HepG2 (cell line): ENCODE measurements around the gene ADAM22. TPM values are rescaled to one million over a fixed set of nuclear protein-coding genes. Genes with fewer than 3 reads are reported as not detected.
A peak's percentile ranks its signal among the peaks of the same experiment; 100 is the strongest.

Experiments used
- ATAC-seq: fragments of 200-7000 bp; cut with Tn5 transposase; 3 replicates; pipeline ENCODE4 v1.9.1; 2020; ENCODE audit warnings: mild to moderate bottlenecking, moderate library complexity
- BruUV-seq: library from RNA; stranded (reverse); fragments of 400-500 nt; replicated peaks from 2 replicates; lab custom pipeline; 2021; lab: Mats Ljungman, UMichigan
- CTCF ChIA-PET: fragments of 300-600 bp; formaldehyde crosslinking; extraction: SDS; loops from one replicate; lab custom pipeline; 2021; ENCODE audit warnings: low total read pairs, inconsistent platforms, low intra/inter-chr PET ratio; lab: Yijun Ruan, JAX
- POLR2A ChIA-PET: fragments of 350-600 bp; sonication (Branson Sonifier 250); formaldehyde crosslinking; loops from one replicate; lab custom pipeline; 2020; ENCODE audit warnings: antibody characterized with exemption, inconsistent platforms; lab: Yijun Ruan, JAX
- DNase-seq: peaks from one replicate; pipeline ENCODE4 v3.0.0-alpha.2; 2015; ENCODE audit warnings: low spot score
- FAIRE-seq: peaks from 3 replicates; lab custom pipeline; 2011; peaks lifted over from hg19 to GRCh38; lab: Jason Lieb, UNC
- H2AFZ ChIP-seq: one replicate; pipeline ENCODE4 v1.6.1; 2011; ENCODE audit warnings: low read length, inconsistent platforms
- H3K27ac ChIP-seq: fragments of 300-600 bp; 3 replicates; pipeline ENCODE4 v1.8.0; 2011; ENCODE audit warnings: mixed run types, mild to moderate bottlenecking, mixed read lengths, low read length, inconsistent platforms; ENCODE audit not compliant: insufficient read depth; ENCODE audit errors: extremely low read length
- H3K27me3 ChIP-seq, 2 experiments: fragments of 200-600 bp in 1 of 2; 2 replicates in 1 of 2; 3 replicates in 1 of 2; pipeline versions ENCODE4 v1.6.0 to v1.8.0; 2011; ENCODE audit warnings: low read length in 2 of 2, mild to moderate bottlenecking in 2 of 2, moderate library complexity in 2 of 2, inconsistent platforms in 1 of 2; ENCODE audit not compliant: insufficient read depth in 2 of 2, control insufficient read depth in 1 of 2
- H3K36me3 ChIP-seq, 2 experiments: fragments of 200-600 bp in 1 of 2; replicated peaks in 1 of 2; 2 replicates in 1 of 2; 3 replicates in 1 of 2; pipeline versions ENCODE4 v1.5.1 to v1.8.0; 2011; ENCODE audit warnings: low read length in 2 of 2, inconsistent platforms in 1 of 2; ENCODE audit not compliant: insufficient read depth in 2 of 2, control insufficient read depth in 1 of 2
- H3K4me1 ChIP-seq: 2 replicates; pipeline ENCODE4 v1.5.1; 2012; ENCODE audit warnings: low read length, inconsistent platforms; ENCODE audit not compliant: insufficient read depth
- H3K4me2 ChIP-seq: 2 replicates; pipeline ENCODE4 v1.6.0; 2011; ENCODE audit warnings: low read depth, low read length, inconsistent platforms
- H3K4me3 ChIP-seq, 3 experiments: fragments of 200-600 bp in 1 of 3; sonication (generic), shearing (Covaris generic) in 1 of 3; replicated peaks in 1 of 3; 2 replicates each; pipeline ENCODE4 v1.5.1; 2011 to 2016; ENCODE audit warnings: low read length in 3 of 3, inconsistent platforms in 2 of 3, low read depth in 2 of 3, mild to moderate bottlenecking in 2 of 3, control low read depth in 1 of 3, mixed read lengths in 1 of 3; ENCODE audit not compliant: insufficient read depth in 1 of 3
- H3K79me2 ChIP-seq: one replicate; pipeline ENCODE4 v1.6.1; 2011; ENCODE audit warnings: low read length, inconsistent platforms; ENCODE audit not compliant: insufficient read depth
- H3K9ac ChIP-seq: 2 replicates; pipeline ENCODE4 v1.6.0; 2011; ENCODE audit warnings: mild to moderate bottlenecking, low read depth, low read length, inconsistent platforms; ENCODE audit not compliant: insufficient read depth
- H3K9me3 ChIP-seq: 2 replicates; pipeline ENCODE4 v1.5.1; 2012; ENCODE audit warnings: mild to moderate bottlenecking, low read length
- H4K20me1 ChIP-seq: 2 replicates; pipeline ENCODE4 v1.6.0; 2011; ENCODE audit warnings: inconsistent platforms, mild to moderate bottlenecking, low read length, moderate library complexity; ENCODE audit not compliant: insufficient read depth
- FOSL2 ChIP-seq: sonication (generic); formaldehyde crosslinking; IDR thresholded peaks from 2 replicates; pipeline ENCODE4 v1.4.0; 2020; ENCODE audit warnings: missing genetic modification reagents
- HMG20A ChIP-seq: IDR thresholded peaks from 2 replicates; pipeline ENCODE4 v1.6.1; 2016; ENCODE audit warnings: borderline replicate concordance
- MXI1 ChIP-seq: IDR thresholded peaks from 3 replicates; pipeline ENCODE4 v1.6.1; 2012; ENCODE audit warnings: low read depth, low read length, inconsistent platforms, borderline replicate concordance
- MYNN ChIP-seq: sonication (generic); formaldehyde crosslinking; IDR thresholded peaks from 2 replicates; pipeline ENCODE4 v1.4.0; 2020; ENCODE audit warnings: mild to moderate bottlenecking, low read depth, missing genetic modification reagents
- NR2F6 ChIP-seq, 2 experiments: IDR thresholded peaks; 2 replicates each; pipeline ENCODE4 v1.6.1; 2016; ENCODE audit warnings: antibody characterized with exemption in 1 of 2, mild to moderate bottlenecking in 1 of 2
- SOX13 ChIP-seq, 3 experiments: fragments of 450-650 bp in 1 of 3; sonication (generic) in 1 of 3; formaldehyde crosslinking in 1 of 3; IDR thresholded peaks in 2 of 3; conservative IDR thresholded peaks in 1 of 3; 2 replicates each; pipeline versions ENCODE4 v1.5.0 to v1.6.1; 2016 to 2020; ENCODE audit warnings: antibody characterized with exemption in 1 of 3, mild to moderate bottlenecking in 1 of 3, missing compliant biosample characterization in 1 of 3, missing genetic modification reagents in 1 of 3, moderate library complexity in 1 of 3
- ZFP36L1 ChIP-seq: sonication (generic); formaldehyde crosslinking; IDR thresholded peaks from 2 replicates; pipeline ENCODE4 v1.8.0; 2022; ENCODE audit warnings: mild to moderate bottlenecking, missing genetic modification reagents, moderate library complexity
- ZMYM4 ChIP-seq: sonication (generic); formaldehyde crosslinking; IDR thresholded peaks from 2 replicates; pipeline ENCODE4 v1.8.1; 2023; ENCODE audit warnings: mild to moderate bottlenecking, missing genetic modification reagents
- ZNF549 ChIP-seq: sonication (generic); formaldehyde crosslinking; IDR thresholded peaks from 2 replicates; pipeline ENCODE4 v1.5.0; 2020; ENCODE audit warnings: missing genetic modification reagents
- ZNF605 ChIP-seq: sonication (generic); formaldehyde crosslinking; IDR thresholded peaks from 2 replicates; pipeline ENCODE4 v1.8.0; 2022; ENCODE audit warnings: mild to moderate bottlenecking, missing genetic modification reagents
- ZNF784 ChIP-seq: sonication (generic); formaldehyde crosslinking; IDR thresholded peaks from 2 replicates; pipeline ENCODE4 v1.5.1; 2020; ENCODE audit warnings: missing genetic modification reagents, mild to moderate bottlenecking, borderline replicate concordance
- WGBS: methylation state at CpG from one replicate; pipeline ENCODE4 v1.1.6; 2017; ENCODE audit warnings: low lambda C conversion rate; 5-methylcytosine and 5-hydroxymethylcytosine counted together
- in situ Hi-C: cut with HindIII; loops from 2 replicates; pipeline ENCODE4 v1.10.0; 2017; ENCODE audit warnings: low pct_unique_long_range_greater_than_20kb; ENCODE audit not compliant: extremely low pct_ligation_motif_present
- intact Hi-C: fragments of 100-400 bp; cut with micrococcal nuclease; formaldehyde crosslinking; loops from one replicate; pipeline ENCODE4 v1.10.0; 2022; ENCODE audit not compliant: unreplicated experiment
- polyA plus RNA-seq, 8 experiments: library from polyadenylated mRNA; depleted of rRNA in 3 of 8; stranded (reverse) in 7 of 8; unstranded in 1 of 8; fragments of >200 nt; fragmentation: Illumina TruSeq in 4 of 8; extraction: Trizol in 4 of 8; gene quantifications; 2 replicates each; pipeline versions ENCODE4 v1.2.1 to v1.2.3, GENCODE V29; 2011 to 2016; ENCODE audit warnings: low read depth in 4 of 8, missing spikeins in 1 of 8, mixed read lengths in 1 of 8; ENCODE audit not compliant: insufficient read depth in 1 of 8
- total RNA-seq, 5 experiments: library from RNA; depleted of rRNA; stranded (reverse); fragments of >200 nt; fragmentation: Illumina TruSeq; extraction: Trizol; gene quantifications; 2 replicates each; pipeline ENCODE4 v1.2.3, GENCODE V29; 2016; ENCODE audit warnings: low read depth in 1 of 5
- TF ChIP-seq, protein P1 (sequence below): sonication (generic); formaldehyde crosslinking; IDR thresholded peaks from 2 replicates; pipeline ENCODE4 v1.5.0; 2020; ENCODE audit warnings: missing genetic modification reagents
- TF ChIP-seq, protein P2 (sequence below): sonication (generic); formaldehyde crosslinking; IDR thresholded peaks from 2 replicates; pipeline ENCODE4 v1.5.1; 2020; ENCODE audit warnings: mild to moderate bottlenecking, missing genetic modification reagents
- TF ChIP-seq, protein P3 (sequence below): IDR thresholded peaks from 2 replicates; pipeline ENCODE4 v1.6.1; 2016

Gene ADAM22
- total and polyA plus RNA-seq, 2 of the 13 experiments (the other 11 are each of a cell fraction or from before 2014, with no cell fraction given), result 1.9 to 6.7 TPM

- Histone ChIP-seq H3K27me3 (peaks cover 0 to 43% of the 10 kb centered on the region in 2 experiments; a peak in 3 of 5 replicates), H3K79me2 (no peaks in the 10 kb centered on the region), H3K4me2 (no peak overlapping the region), H3K27ac (no peak overlapping the region), H3K9me3 (no peaks in the 10 kb centered on the region), H4K20me1 (no peaks in the 10 kb centered on the region), H3K9ac (no peak overlapping the region), H3K36me3 (no peaks in the 10 kb centered on the region), H2AFZ (no peak overlapping the region), H3K4me3 (no peak overlapping the region), H3K4me1 (peaks cover 21% of the 10 kb centered on the region)
- ChIA-PET POLR2A (interaction anchor here (0.9 to 1.4 kb wide), 2 partner anchors 8 to 99 kb away, joined by 3 to 4 read pairs; no protein-coding TSS in a partner anchor), CTCF (no interaction called here)
- DNase-seq (peak; percentile 31), ATAC-seq (no peak; the same call in 2 of the 3 replicates), FAIRE-seq (no peak)
- 0% methylated on average over 4 of the region's 4 CpGs for WGBS
- in situ Hi-C loops, result loop anchor here (25.0 kb wide), 1 partner anchor 611 kb away; no protein-coding TSS in a partner anchor
- intact Hi-C loops, result no loop called here
- BruUV-seq, result no TSS peak
- no peak for TF ChIP-seq MXI1
- no peak for TF ChIP-seq SOX13 (IDR thresholded peaks at IDR 0.05)
- peak in 1 of 2 experiments; percentile 41; a peak in 1 of 4 replicates for TF ChIP-seq SOX13 (CRISPR knock-in tag; conservative IDR thresholded peaks at IDR 0.05 in 1 of 2, IDR thresholded peaks at IDR 0.05 in 1 of 2)
- TF ChIP-seq, protein P1, sequence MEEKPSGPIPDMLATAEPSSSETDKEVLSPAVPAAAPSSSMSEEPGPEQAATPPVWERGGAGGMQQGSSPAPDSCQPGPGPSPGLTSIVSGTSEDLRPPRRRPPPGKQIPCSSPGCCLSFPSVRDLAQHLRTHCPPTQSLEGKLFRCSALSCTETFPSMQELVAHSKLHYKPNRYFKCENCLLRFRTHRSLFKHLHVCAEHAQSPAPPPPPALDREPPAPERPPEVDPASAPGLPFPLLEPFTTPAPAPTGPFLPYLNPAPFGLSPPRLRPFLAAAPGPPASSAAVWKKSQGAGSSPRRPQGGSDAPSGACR (CRISPR knock-in tag), result no peak
- peak; percentile 35; the same call in 1 of the 2 replicates for TF ChIP-seq HMG20A (CRISPR knock-in tag)
- TF ChIP-seq ZFP36L1 (CRISPR knock-in tag), result no peak
- TF ChIP-seq MYNN (CRISPR knock-in tag), result no peak
- TF ChIP-seq, protein P2, sequence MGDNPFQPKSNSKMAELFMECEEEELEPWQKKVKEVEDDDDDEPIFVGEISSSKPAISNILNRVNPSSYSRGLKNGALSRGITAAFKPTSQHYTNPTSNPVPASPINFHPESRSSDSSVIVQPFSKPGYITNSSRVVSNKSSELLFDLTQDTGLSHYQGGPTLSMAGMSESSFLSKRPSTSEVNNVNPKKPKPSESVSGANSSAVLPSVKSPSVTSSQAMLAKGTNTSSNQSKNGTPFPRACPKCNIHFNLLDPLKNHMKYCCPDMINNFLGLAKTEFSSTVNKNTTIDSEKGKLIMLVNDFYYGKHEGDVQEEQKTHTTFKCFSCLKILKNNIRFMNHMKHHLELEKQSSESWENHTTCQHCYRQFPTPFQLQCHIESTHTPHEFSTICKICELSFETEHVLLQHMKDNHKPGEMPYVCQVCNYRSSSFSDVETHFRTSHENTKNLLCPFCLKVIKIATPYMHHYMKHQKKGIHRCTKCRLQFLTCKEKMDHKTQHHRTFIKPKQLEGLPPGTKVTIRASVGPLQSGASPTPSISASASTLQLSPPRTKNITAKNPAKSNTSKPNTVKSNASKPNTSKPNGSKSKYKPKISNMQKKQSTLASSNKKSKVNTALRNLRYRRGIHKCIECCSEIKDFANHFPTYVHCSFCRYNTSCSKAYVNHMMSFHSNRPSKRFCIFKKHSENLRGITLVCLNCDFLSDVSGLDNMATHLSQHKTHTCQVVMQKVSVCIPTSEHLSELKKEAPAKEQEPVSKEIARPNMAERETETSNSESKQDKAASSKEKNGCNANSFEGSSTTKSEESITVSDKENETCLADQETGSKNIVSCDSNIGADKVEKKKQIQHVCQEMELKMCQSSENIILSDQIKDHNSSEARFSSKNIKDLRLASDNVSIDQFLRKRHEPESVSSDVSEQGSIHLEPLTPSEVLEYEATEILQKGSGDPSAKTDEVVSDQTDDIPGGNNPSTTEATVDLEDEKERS (CRISPR knock-in tag), result no peak
- TF ChIP-seq, protein P3, sequence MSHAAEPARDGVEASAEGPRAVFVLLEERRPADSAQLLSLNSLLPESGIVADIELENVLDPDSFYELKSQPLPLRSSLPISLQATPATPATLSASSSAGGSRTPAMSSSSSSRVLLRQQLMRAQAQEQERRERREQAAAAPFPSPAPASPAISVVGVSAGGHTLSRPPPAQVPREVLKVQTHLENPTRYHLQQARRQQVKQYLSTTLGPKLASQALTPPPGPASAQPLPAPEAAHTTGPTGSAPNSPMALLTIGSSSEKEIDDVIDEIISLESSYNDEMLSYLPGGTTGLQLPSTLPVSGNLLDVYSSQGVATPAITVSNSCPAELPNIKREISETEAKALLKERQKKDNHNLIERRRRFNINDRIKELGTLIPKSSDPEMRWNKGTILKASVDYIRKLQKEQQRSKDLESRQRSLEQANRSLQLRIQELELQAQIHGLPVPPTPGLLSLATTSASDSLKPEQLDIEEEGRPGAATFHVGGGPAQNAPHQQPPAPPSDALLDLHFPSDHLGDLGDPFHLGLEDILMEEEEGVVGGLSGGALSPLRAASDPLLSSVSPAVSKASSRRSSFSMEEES (CRISPR knock-in tag), result no peak
- no peak for TF ChIP-seq ZNF549
- TF ChIP-seq ZMYM4 (CRISPR knock-in tag), result no peak
- no peak for TF ChIP-seq ZNF784
- TF ChIP-seq ZNF605 (CRISPR knock-in tag), result no peak
- 0 out of 2 replicates have a peak, but pooled peaks have one; percentile 14 for TF ChIP-seq FOSL2 (CRISPR knock-in tag)
- no peak; the same call in 1 of the 2 replicates for TF ChIP-seq NR2F6 (IDR thresholded peaks at IDR 0.05)
- TF ChIP-seq NR2F6 (CRISPR knock-in tag; IDR thresholded peaks at IDR 0.05), result peak; percentile 49; the same call in 1 of the 2 replicates
Observed at GRCh38 chr7:88226201-88226600, 292.1 kb downstream of the ADAM22 start.
